ENCODE measurements around the gene RAG1. TPM values are rescaled to one million over a fixed set of nuclear protein-coding genes. Genes with fewer than 3 reads are reported as not detected.

RAG1 gene
- total and polyA plus RNA-seq, 8 donors, result 0.50 to 2.0 (median 1.6) TPM

GRCh38 chr11:36617543-36618362 lies 49.9 kb downstream of the RAG1 start:
- no peaks in the 10 kb centered on the region for H3K27me3 ChIP-seq
- no peak overlapping the region for H3K27ac ChIP-seq
- no peaks in the 10 kb centered on the region for H3K4me1 ChIP-seq
- no peak for TF ChIP-seq CTCF (IDR thresholded peaks at IDR 0.05)
- H3K36me3 ChIP-seq, result no peaks in the 10 kb centered on the region
- intact Hi-C loops (cut with DNase I), result no loop called here
- H3K9me3 ChIP-seq, result no peaks in the 10 kb centered on the region
- ATAC-seq (no peak), DNase-seq (no peak)
- H3K4me3 ChIP-seq, result no peak overlapping the region

GRCh38 chr11:36618363-36619047 lies 50.7 kb downstream of the RAG1 start:
- H3K9me3 ChIP-seq, result no peaks in the 10 kb centered on the region
- TF ChIP-seq CTCF (IDR thresholded peaks at IDR 0.05), result no peak
- no peak for ATAC-seq
- intact Hi-C loops (cut with DNase I), result no loop called here
- H3K27me3 ChIP-seq, result no peaks in the 10 kb centered on the region
- H3K4me3 ChIP-seq, result no peak overlapping the region
- no peaks in the 10 kb centered on the region for H3K36me3 ChIP-seq
- DNase-seq, result no peak
- no peak overlapping the region for H3K27ac ChIP-seq
- no peaks in the 10 kb centered on the region for H3K4me1 ChIP-seq

GRCh38 chr11:36619502-36619901 lies 51.7 kb downstream of the RAG1 start:
- intact Hi-C loops (cut with DNase I), result no loop called here
- H3K4me1 ChIP-seq, result no peaks in the 10 kb centered on the region
- no peaks in the 10 kb centered on the region for H3K36me3 ChIP-seq
- no peak for ATAC-seq
- H3K9me3 ChIP-seq, result no peaks in the 10 kb centered on the region
- no peak for TF ChIP-seq CTCF (IDR thresholded peaks at IDR 0.05)
- H3K27ac ChIP-seq, result no peak overlapping the region
- no peak overlapping the region for H3K4me3 ChIP-seq
- peak in 1 of 4 donors; percentile 10 for DNase-seq
- H3K27me3 ChIP-seq, result no peaks in the 10 kb centered on the region

- Histone ChIP-seq H3K4me3 (no peak overlapping the region), H3K36me3 (no peaks in the 10 kb centered on the region), H3K27me3 (no peaks in the 10 kb centered on the region), H3K9me3 (no peaks in the 10 kb centered on the region), H3K27ac (no peak overlapping the region), H3K4me1 (no peaks in the 10 kb centered on the region)
- no peak for TF ChIP-seq CTCF (IDR thresholded peaks at IDR 0.05)
- intact Hi-C loops (cut with DNase I), result no loop called here
- no peak for DNase-seq
- ATAC-seq, result no peak
These were observed 52.4 kb downstream of the RAG1 start for GRCh38 chr11:36620246-36620645.

GRCh38 chr11:36622431-36623136 lies 54.8 kb downstream of the RAG1 start:
- ATAC-seq (peak; percentile 50), DNase-seq (peak in 2 of 4 donors; percentile 15 to 32)
- Histone ChIP-seq H3K27me3 (no peaks in the 10 kb centered on the region), H3K4me3 (no peak overlapping the region), H3K36me3 (no peaks in the 10 kb centered on the region), H3K27ac (no peak overlapping the region), H3K9me3 (no peaks in the 10 kb centered on the region), H3K4me1 (no peaks in the 10 kb centered on the region)
- intact Hi-C loops (cut with DNase I), result no loop called here
- TF ChIP-seq CTCF (IDR thresholded peaks at IDR 0.05), result peak in 1 of 2 donors; percentile 19
